ENCODE data around the gene THRA.

Gene THRA

GRCh38 chr17:40071313-40072039 is 8.7 kb downstream of the THRA start:
- Histone ChIP-seq H3K27ac (ENCODE audit: low read depth, low read length) (peak overlapping the region; percentile 91), H3K4me3 (ENCODE audit: low read depth in 1 of 5, low read length in 5 of 5) (peak overlapping the region; percentile 29 to 66 (median 59)), H3K9ac (ENCODE audit: low read length in 5 of 5) (peak overlapping the region in 4 of 5 donors; percentile 48 to 72 (median 67)), H3K4me1 (ENCODE audit: control insufficient read depth in 5 of 5, insufficient read depth in 5 of 5, low read length in 5 of 5) (peaks cover 58 to 100% (median 98%) of the 10 kb centered on the region in 5 donors), H3K9me3 (ENCODE audit: control insufficient read depth in 5 of 5, low read length in 5 of 5) (no peaks in the 10 kb centered on the region), H3K27me3 (ENCODE audit: control insufficient read depth in 5 of 5, insufficient read depth in 4 of 5, low read length in 5 of 5) (no peaks in the 10 kb centered on the region), H3K36me3 (ENCODE audit: control insufficient read depth in 5 of 5, insufficient read depth in 5 of 5, low read length in 5 of 5) (peaks cover 0 to 20% (median 11%) of the 10 kb centered on the region in 5 donors)

DNA sequence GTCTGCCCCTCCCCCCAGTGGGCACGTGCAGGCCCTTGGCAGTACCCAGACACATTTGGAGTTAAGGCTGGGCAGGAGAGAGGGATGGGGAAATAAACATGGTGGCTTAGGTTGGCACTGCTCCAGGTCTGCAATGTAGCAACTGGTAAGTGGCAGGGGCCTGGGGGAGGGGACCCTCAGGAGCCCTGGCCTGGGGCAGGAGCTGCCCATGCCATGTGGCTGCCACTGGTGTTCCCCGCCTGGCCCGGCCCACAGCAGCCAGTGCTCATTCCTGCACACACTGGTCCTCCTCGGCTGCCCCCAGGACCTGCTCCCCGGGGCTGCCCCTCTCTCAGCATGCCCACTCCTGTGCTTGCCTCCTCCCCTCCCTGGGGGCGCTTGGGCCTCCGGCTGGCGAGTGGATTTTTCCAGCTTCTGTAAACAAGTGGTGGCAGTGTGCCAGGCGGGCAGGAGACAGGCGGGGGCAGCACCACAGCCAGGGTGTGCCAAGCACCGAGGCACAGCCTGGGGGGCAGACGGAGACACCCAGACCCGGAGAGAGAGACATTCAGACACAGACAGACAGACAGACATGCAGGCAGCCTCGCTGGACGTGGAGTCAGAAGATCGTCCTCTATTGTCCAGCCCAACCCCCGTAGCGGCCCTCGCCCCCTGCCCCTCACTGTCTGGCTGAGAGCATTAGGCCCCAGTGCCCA is 9.4 kb downstream of the THRA start:
- no peaks in the 10 kb centered on the region for H3K27me3 ChIP-seq (ENCODE audit: control insufficient read depth in 5 of 5, insufficient read depth in 4 of 5, low read length in 5 of 5)
- H3K27ac ChIP-seq (ENCODE audit: low read depth, low read length), result peak overlapping the region; percentile 91
- no peaks in the 10 kb centered on the region for H3K9me3 ChIP-seq (ENCODE audit: control insufficient read depth in 5 of 5, low read length in 5 of 5)
- peak overlapping the region in 4 of 5 donors; percentile 17 to 66 (median 42) for H3K4me3 ChIP-seq (ENCODE audit: low read depth in 1 of 5, low read length in 5 of 5)
- H3K36me3 ChIP-seq (ENCODE audit: control insufficient read depth in 5 of 5, insufficient read depth in 5 of 5, low read length in 5 of 5), result peaks cover 0 to 27% (median 18%) of the 10 kb centered on the region in 5 donors
- H3K4me1 ChIP-seq (ENCODE audit: control insufficient read depth in 5 of 5, insufficient read depth in 5 of 5, low read length in 5 of 5), result peaks cover 58 to 99% (median 97%) of the 10 kb centered on the region in 5 donors
- peak overlapping the region in 4 of 5 donors; percentile 8 to 65 (median 54) for H3K9ac ChIP-seq (ENCODE audit: low read length in 5 of 5)

DNA sequence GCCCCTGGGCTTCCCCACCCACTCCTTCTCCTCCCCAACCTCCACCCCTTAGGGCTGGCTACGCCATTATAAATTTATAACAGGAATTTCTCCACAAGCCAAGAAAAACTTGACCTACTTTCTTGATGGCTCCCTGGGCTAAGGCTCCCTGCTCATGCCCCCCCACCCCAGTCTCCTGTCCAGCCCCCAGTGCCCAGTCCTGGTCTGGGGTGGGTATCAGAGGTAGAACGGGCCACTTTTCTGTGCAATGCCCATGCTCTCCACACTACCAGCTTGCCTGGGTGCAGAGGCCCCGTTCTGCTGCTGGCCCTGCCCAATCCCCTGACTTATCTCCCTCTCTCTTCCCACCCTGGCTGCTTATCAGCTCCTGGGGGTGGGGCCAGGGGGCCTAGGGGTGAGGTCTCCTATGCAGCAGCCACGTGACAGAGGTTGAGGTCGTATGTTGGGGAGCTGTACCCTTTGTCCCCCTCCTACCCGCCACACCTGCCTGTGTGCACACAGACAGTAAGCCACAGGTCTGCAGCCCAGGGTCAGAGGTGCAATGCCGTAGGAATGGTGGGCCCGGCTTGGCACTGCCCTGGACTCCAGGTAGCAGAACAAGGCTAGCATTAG is 10.1 kb downstream of the THRA start:
- peak overlapping the region in 3 of 5 donors; percentile 45 to 65 (median 63) for H3K9ac ChIP-seq (ENCODE audit: low read length in 5 of 5)
- H3K4me3 ChIP-seq (ENCODE audit: low read depth in 1 of 5, low read length in 5 of 5), result peak overlapping the region in 1 of 5 donors; percentile 61
- H3K27ac ChIP-seq (ENCODE audit: low read depth, low read length), result peak overlapping the region; percentile 91

GRCh38 chr17:40073454-40074174 is 10.8 kb downstream of the THRA start:
- peaks cover 50 to 85% (median 83%) of the 10 kb centered on the region in 5 donors for H3K4me1 ChIP-seq (ENCODE audit: control insufficient read depth in 5 of 5, insufficient read depth in 5 of 5, low read length in 5 of 5)
- peak overlapping the region; percentile 91 for H3K27ac ChIP-seq (ENCODE audit: low read depth, low read length)
- H3K36me3 ChIP-seq (ENCODE audit: control insufficient read depth in 5 of 5, insufficient read depth in 5 of 5, low read length in 5 of 5), result peaks cover 0 to 38% (median 28%) of the 10 kb centered on the region in 5 donors
- no peaks in the 10 kb centered on the region for H3K9me3 ChIP-seq (ENCODE audit: control insufficient read depth in 5 of 5, low read length in 5 of 5)
- H3K27me3 ChIP-seq (ENCODE audit: control insufficient read depth in 5 of 5, insufficient read depth in 4 of 5, low read length in 5 of 5), result no peaks in the 10 kb centered on the region
- peak overlapping the region in 1 of 5 donors; percentile 35 for H3K9ac ChIP-seq (ENCODE audit: low read length in 5 of 5)
- peak overlapping the region in 2 of 5 donors; percentile 13 to 31 for H3K4me3 ChIP-seq (ENCODE audit: low read depth in 1 of 5, low read length in 5 of 5)

More for the DNA sequence above, 10.1 kb downstream of the THRA start:
- Histone ChIP-seq H3K27me3 (ENCODE audit: control insufficient read depth in 5 of 5, insufficient read depth in 4 of 5, low read length in 5 of 5) (no peaks in the 10 kb centered on the region), H3K36me3 (ENCODE audit: control insufficient read depth in 5 of 5, insufficient read depth in 5 of 5, low read length in 5 of 5) (peaks cover 0 to 30% (median 23%) of the 10 kb centered on the region in 5 donors), H3K4me1 (ENCODE audit: control insufficient read depth in 5 of 5, insufficient read depth in 5 of 5, low read length in 5 of 5) (peaks cover 55 to 92% (median 91%) of the 10 kb centered on the region in 5 donors), H3K9me3 (ENCODE audit: control insufficient read depth in 5 of 5, low read length in 5 of 5) (no peaks in the 10 kb centered on the region)

DNA sequence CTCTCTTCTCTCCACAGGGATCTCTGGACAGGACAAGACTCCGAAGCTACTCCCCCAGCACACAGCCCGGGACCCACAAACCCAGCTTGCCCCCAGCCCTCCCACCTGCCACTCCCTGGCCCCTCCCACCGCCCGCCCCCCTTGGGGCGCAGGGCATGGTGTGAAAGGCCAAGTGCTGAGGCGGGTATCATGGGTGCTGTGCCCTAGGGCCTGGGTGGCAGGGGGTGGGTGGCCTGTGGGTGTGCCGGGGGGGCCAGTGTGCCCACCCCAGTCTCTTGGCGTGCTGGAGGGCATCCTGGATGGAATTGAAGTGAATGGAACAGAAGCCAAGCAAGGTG is 11.4 kb downstream of the THRA start:
- no peaks in the 10 kb centered on the region for H3K9me3 ChIP-seq (ENCODE audit: control insufficient read depth in 5 of 5, low read length in 5 of 5)
- peak overlapping the region; percentile 91 for H3K27ac ChIP-seq (ENCODE audit: low read depth, low read length)
- peaks cover 45 to 79% (median 78%) of the 10 kb centered on the region in 5 donors for H3K4me1 ChIP-seq (ENCODE audit: control insufficient read depth in 5 of 5, insufficient read depth in 5 of 5, low read length in 5 of 5)
- H3K27me3 ChIP-seq (ENCODE audit: control insufficient read depth in 5 of 5, insufficient read depth in 4 of 5, low read length in 5 of 5), result no peaks in the 10 kb centered on the region
- H3K36me3 ChIP-seq (ENCODE audit: control insufficient read depth in 5 of 5, insufficient read depth in 5 of 5, low read length in 5 of 5), result peaks cover 0 to 42% (median 31%) of the 10 kb centered on the region in 5 donors
- H3K4me3 ChIP-seq (ENCODE audit: low read depth in 1 of 5, low read length in 5 of 5), result no peak overlapping the region
- peak overlapping the region in 1 of 5 donors; percentile 35 for H3K9ac ChIP-seq (ENCODE audit: low read length in 5 of 5)

GRCh38 chr17:40074871-40075200 is 12.1 kb downstream of the THRA start:
- Histone ChIP-seq H3K9ac (ENCODE audit: low read length in 5 of 5) (peak overlapping the region in 1 of 5 donors; percentile 19), H3K4me3 (ENCODE audit: low read depth in 1 of 5, low read length in 5 of 5) (peak overlapping the region in 3 of 5 donors; percentile 7 to 56 (median 51)), H3K9me3 (ENCODE audit: control insufficient read depth in 5 of 5, low read length in 5 of 5) (no peaks in the 10 kb centered on the region), H3K4me1 (ENCODE audit: control insufficient read depth in 5 of 5, insufficient read depth in 5 of 5, low read length in 5 of 5) (peaks cover 39 to 72% (median 71%) of the 10 kb centered on the region in 5 donors), H3K27me3 (ENCODE audit: control insufficient read depth in 5 of 5, insufficient read depth in 4 of 5, low read length in 5 of 5) (no peaks in the 10 kb centered on the region), H3K36me3 (ENCODE audit: control insufficient read depth in 5 of 5, insufficient read depth in 5 of 5, low read length in 5 of 5) (peaks cover 0 to 43% (median 35%) of the 10 kb centered on the region in 5 donors), H3K27ac (ENCODE audit: low read depth, low read length) (peak overlapping the region; percentile 91)

- H3K27me3 ChIP-seq (ENCODE audit: control insufficient read depth in 5 of 5, insufficient read depth in 4 of 5, low read length in 5 of 5), result no peaks in the 10 kb centered on the region
- no peaks in the 10 kb centered on the region for H3K9me3 ChIP-seq (ENCODE audit: control insufficient read depth in 5 of 5, low read length in 5 of 5)
- H3K4me3 ChIP-seq (ENCODE audit: low read depth in 1 of 5, low read length in 5 of 5), result peak overlapping the region; percentile 38 to 56 (median 51)
- H3K27ac ChIP-seq (ENCODE audit: low read depth, low read length), result peak overlapping the region; percentile 91
- peaks cover 35 to 67% (median 66%) of the 10 kb centered on the region in 5 donors for H3K4me1 ChIP-seq (ENCODE audit: control insufficient read depth in 5 of 5, insufficient read depth in 5 of 5, low read length in 5 of 5)
- H3K9ac ChIP-seq (ENCODE audit: low read length in 5 of 5), result peak overlapping the region; percentile 19 to 61 (median 41)
- peaks cover 0 to 48% (median 35%) of the 10 kb centered on the region in 5 donors for H3K36me3 ChIP-seq (ENCODE audit: control insufficient read depth in 5 of 5, insufficient read depth in 5 of 5, low read length in 5 of 5)
Measured at GRCh38 chr17:40075201-40075941, 12.6 kb downstream of the THRA start.

DNA sequence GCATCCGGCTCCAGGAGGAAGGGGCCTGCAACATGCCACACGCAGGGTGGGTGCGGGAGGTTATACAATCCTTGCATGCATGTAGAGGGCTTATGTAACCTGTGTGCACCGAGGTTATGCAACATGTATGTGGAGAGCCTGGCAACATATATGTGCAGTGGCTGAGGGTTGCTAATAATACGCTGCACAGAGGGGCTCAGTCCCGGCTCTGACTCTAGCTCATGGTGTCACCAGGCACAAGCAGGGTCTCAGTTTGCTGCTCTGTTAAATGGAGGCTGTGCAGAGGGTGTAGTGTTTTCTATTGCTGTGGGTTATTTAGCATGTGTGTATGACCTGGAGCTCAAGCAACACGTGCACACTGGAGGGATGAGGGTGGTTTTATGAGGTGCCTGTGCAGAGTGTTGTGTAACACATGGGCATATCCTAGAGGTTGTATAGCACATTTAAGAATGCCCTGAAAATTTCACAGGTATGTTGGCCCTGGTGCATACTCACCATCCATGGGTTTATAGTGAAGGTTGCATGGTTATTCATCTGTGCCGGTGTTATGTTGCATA is 13.3 kb downstream of the THRA start:
- peak overlapping the region; percentile 38 to 56 (median 51) for H3K4me3 ChIP-seq (ENCODE audit: low read depth in 1 of 5, low read length in 5 of 5)
- peaks cover 0 to 52% (median 38%) of the 10 kb centered on the region in 5 donors for H3K36me3 ChIP-seq (ENCODE audit: control insufficient read depth in 5 of 5, insufficient read depth in 5 of 5, low read length in 5 of 5)
- H3K9ac ChIP-seq (ENCODE audit: low read length in 5 of 5), result peak overlapping the region in 4 of 5 donors; percentile 31 to 61 (median 42)
- H3K27ac ChIP-seq (ENCODE audit: low read depth, low read length), result peak overlapping the region; percentile 91
- no peaks in the 10 kb centered on the region for H3K27me3 ChIP-seq (ENCODE audit: control insufficient read depth in 5 of 5, insufficient read depth in 4 of 5, low read length in 5 of 5)
- H3K4me1 ChIP-seq (ENCODE audit: control insufficient read depth in 5 of 5, insufficient read depth in 5 of 5, low read length in 5 of 5), result peaks cover 33 to 60% (median 59%) of the 10 kb centered on the region in 5 donors
- H3K9me3 ChIP-seq (ENCODE audit: control insufficient read depth in 5 of 5, low read length in 5 of 5), result no peaks in the 10 kb centered on the region

- Histone ChIP-seq H3K27ac (ENCODE audit: low read depth, low read length) (peak overlapping the region; percentile 91), H3K9ac (ENCODE audit: low read length in 5 of 5) (peak overlapping the region in 3 of 5 donors; percentile 11 to 36 (median 20)), H3K4me1 (ENCODE audit: control insufficient read depth in 5 of 5, insufficient read depth in 5 of 5, low read length in 5 of 5) (peaks cover 31 to 55% (median 53%) of the 10 kb centered on the region in 5 donors), H3K9me3 (ENCODE audit: control insufficient read depth in 5 of 5, low read length in 5 of 5) (no peaks in the 10 kb centered on the region), H3K36me3 (ENCODE audit: control insufficient read depth in 5 of 5, insufficient read depth in 5 of 5, low read length in 5 of 5) (peaks cover 0 to 57% (median 42%) of the 10 kb centered on the region in 5 donors), H3K4me3 (ENCODE audit: low read depth in 1 of 5, low read length in 5 of 5) (no peak overlapping the region), H3K27me3 (ENCODE audit: control insufficient read depth in 5 of 5, insufficient read depth in 4 of 5, low read length in 5 of 5) (no peaks in the 10 kb centered on the region)
Measured at GRCh38 chr17:40076591-40076990, 13.8 kb downstream of the THRA start.

Measured in subcutaneous abdominal adipose tissue (tissue), 5 donors.